OCI-LY1 (cell line): ENCODE results near the gene MBNL2.

Source experiments
- H2AFZ ChIP-seq: fragments of 200-600 bp; sonication (generic), shearing (Covaris generic); 2 replicates; pipeline ENCODE4 v1.6.0; 2014; ENCODE audit warnings: antibody characterized with exemption, mild to moderate bottlenecking, low read length
- H3F3A ChIP-seq: fragments of 200-600 bp; sonication (generic), shearing (Covaris generic); 2 replicates; pipeline ENCODE4 v1.6.0; 2014; ENCODE audit warnings: mild to moderate bottlenecking, antibody characterized with exemption, low read length, moderate library complexity; ENCODE audit not compliant: insufficient read depth
- H3K27ac ChIP-seq: fragments of 200-600 bp; sonication (generic); 2 replicates; pipeline ENCODE4 v1.5.1; 2014; ENCODE audit warnings: low read length, mixed run types, mild to moderate bottlenecking, low read depth; ENCODE audit not compliant: poor library complexity, severe bottlenecking
- H3K27me3 ChIP-seq: fragments of 200-600 bp; sonication (generic); 2 replicates; pipeline ENCODE4 v1.6.0; 2014; ENCODE audit warnings: antibody characterized with exemption, mild to moderate bottlenecking, low read length, moderate library complexity; ENCODE audit not compliant: insufficient read depth
- H3K36me3 ChIP-seq: fragments of 200-600 bp; sonication (generic); 2 replicates; pipeline ENCODE4 v1.6.1; 2014; ENCODE audit warnings: mild to moderate bottlenecking, antibody characterized with exemption, low read length, moderate library complexity, mixed read lengths; ENCODE audit not compliant: insufficient read depth
- H3K4me1 ChIP-seq: fragments of 200-600 bp; sonication (generic); 2 replicates; pipeline ENCODE4 v1.5.1; 2014; ENCODE audit warnings: mild to moderate bottlenecking, low read length, moderate library complexity; ENCODE audit not compliant: insufficient read depth, severe bottlenecking
- H3K4me2 ChIP-seq: fragments of 200-600 bp; sonication (generic), shearing (Covaris generic); 2 replicates; pipeline ENCODE4 v1.6.1; 2014; ENCODE audit warnings: low read length
- H3K4me3 ChIP-seq: fragments of 200-600 bp; sonication (generic); 2 replicates; pipeline ENCODE4 v1.5.1; 2014; ENCODE audit warnings: low read length, low read depth, mild to moderate bottlenecking, mixed read lengths; ENCODE audit not compliant: poor library complexity, severe bottlenecking
- H3K79me2 ChIP-seq: fragments of 200-600 bp; shearing (Covaris generic); 2 replicates; pipeline ENCODE4 v1.6.1; 2016; ENCODE audit warnings: mixed run types, low read length, mixed read lengths; ENCODE audit not compliant: insufficient read depth
- H3K9ac ChIP-seq: fragments of 200-600 bp; sonication (generic), shearing (Covaris generic); 2 replicates; pipeline ENCODE4 v1.6.1; 2014; ENCODE audit warnings: mild to moderate bottlenecking, low read length, mixed read lengths
- H3K9me2 ChIP-seq: fragments of 200-600 bp; sonication (generic), shearing (Covaris generic); 2 replicates; pipeline ENCODE4 v1.6.1; 2014; ENCODE audit warnings: low read depth, mild to moderate bottlenecking, low read length, mixed read lengths
- H3K9me3 ChIP-seq: fragments of 200-600 bp; shearing (Covaris generic); 2 replicates; pipeline ENCODE4 v1.6.1; 2014; ENCODE audit warnings: low read length, mixed read lengths
- H4K20me1 ChIP-seq: fragments of 200-600 bp; sonication (generic), shearing (Covaris generic); 2 replicates; pipeline ENCODE4 v1.6.0; 2016; ENCODE audit warnings: mild to moderate bottlenecking, low read length; ENCODE audit not compliant: insufficient read depth
- EZH2 ChIP-seq: fragments of 200-600 bp; sonication (generic), shearing (Covaris generic); IDR thresholded peaks from 2 replicates; pipeline ENCODE4 v1.8.0; 2017; ENCODE audit warnings: borderline replicate concordance, mixed run types, mild to moderate bottlenecking, antibody characterized with exemption, low read length, moderate library complexity, mixed read lengths
- TF ChIP-seq, protein P1 (sequence below): fragments of 200-600 bp; sonication (generic), shearing (Covaris generic); IDR thresholded peaks from 2 replicates; pipeline ENCODE4 v1.5.1; 2017; ENCODE audit warnings: mild to moderate bottlenecking, antibody characterized with exemption, low read length, moderate library complexity, mixed read lengths

MBNL2 gene

DNA sequence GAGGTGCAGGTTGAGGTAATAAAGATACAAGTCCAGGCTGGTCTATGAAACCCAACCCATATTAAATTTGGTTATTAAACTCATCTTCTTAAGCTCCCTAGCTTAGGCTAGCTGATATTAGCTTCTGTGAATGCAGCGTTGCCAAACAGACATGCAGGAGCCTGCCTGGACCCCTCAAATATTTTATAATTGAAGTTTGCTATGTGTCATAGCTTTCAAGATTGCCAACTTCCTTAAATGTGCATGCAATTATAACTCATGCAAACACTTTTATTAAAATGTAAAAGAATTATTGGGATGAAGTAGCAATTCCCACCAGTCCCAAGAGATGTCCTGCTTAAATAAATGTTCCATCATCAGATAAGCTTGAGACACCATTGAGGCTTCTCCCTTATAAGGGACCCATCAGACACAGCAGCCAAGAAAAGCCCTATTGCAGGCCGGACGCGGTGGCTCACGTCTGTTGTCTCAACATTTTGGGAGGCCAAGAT, 51.3 kb downstream of the MBNL2 start:
- no peak overlapping the region for H3K27ac ChIP-seq
- no peak overlapping the region for H3K4me3 ChIP-seq
- H3K4me2 ChIP-seq = no peak overlapping the region
- no peaks in the 10 kb centered on the region for H3K79me2 ChIP-seq
- H4K20me1 ChIP-seq = no peaks in the 10 kb centered on the region
- peaks cover 7% of the 10 kb centered on the region for H3K4me1 ChIP-seq
- H2AFZ ChIP-seq = no peak overlapping the region
- H3K9ac ChIP-seq = no peak overlapping the region
- no peaks in the 10 kb centered on the region for H3K9me2 ChIP-seq
- TF ChIP-seq, protein P1, sequence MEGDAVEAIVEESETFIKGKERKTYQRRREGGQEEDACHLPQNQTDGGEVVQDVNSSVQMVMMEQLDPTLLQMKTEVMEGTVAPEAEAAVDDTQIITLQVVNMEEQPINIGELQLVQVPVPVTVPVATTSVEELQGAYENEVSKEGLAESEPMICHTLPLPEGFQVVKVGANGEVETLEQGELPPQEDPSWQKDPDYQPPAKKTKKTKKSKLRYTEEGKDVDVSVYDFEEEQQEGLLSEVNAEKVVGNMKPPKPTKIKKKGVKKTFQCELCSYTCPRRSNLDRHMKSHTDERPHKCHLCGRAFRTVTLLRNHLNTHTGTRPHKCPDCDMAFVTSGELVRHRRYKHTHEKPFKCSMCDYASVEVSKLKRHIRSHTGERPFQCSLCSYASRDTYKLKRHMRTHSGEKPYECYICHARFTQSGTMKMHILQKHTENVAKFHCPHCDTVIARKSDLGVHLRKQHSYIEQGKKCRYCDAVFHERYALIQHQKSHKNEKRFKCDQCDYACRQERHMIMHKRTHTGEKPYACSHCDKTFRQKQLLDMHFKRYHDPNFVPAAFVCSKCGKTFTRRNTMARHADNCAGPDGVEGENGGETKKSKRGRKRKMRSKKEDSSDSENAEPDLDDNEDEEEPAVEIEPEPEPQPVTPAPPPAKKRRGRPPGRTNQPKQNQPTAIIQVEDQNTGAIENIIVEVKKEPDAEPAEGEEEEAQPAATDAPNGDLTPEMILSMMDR = no peak
- no peak for TF ChIP-seq EZH2
- H3F3A ChIP-seq = no peaks in the 10 kb centered on the region
- peaks cover 23% of the 10 kb centered on the region for H3K36me3 ChIP-seq
- no peaks in the 10 kb centered on the region for H3K9me3 ChIP-seq
- no peaks in the 10 kb centered on the region for H3K27me3 ChIP-seq

DNA sequence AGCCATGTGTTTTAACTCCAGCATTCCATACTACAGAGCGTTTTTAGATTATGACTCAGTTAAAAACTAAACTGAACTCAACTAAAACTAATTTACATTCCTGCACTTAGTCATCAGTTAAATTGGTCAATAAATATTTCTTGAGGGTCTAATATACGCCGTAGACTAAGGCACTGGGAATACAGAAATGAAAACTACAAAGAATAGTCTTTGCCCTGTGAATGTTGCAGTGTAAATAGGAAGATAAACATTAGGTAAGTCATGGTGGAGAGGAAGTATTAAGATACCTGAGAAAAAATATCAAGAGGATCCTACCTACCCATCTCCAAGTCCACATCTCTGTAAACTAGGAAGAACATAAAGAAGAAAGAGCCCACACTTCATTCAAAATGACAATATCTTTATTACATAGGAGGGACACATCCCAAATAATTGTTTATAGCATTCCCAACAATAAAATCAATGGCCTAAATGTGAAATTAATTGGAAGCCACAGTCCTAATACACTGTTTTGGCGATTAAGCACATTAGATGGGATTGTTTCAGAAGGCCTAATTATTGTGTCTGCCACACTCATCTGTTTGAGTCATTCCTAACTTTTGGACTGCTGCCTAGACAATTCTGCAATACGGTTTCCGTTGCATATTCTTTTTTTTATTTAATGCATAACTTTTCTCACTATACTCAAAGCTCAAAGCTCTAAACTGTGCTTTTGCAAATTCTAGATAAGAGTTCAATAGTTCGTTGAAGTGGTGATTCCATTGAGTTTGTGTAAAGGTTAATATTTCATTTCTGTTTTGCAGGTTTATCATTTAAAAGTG, 52.9 kb downstream of the MBNL2 start:
- Histone ChIP-seq H3K79me2 (peaks cover 4% of the 10 kb centered on the region; the same call in 1 of the 2 replicates), H3K4me1 (peaks cover 9% of the 10 kb centered on the region), H3K27ac (no peak overlapping the region), H3K9ac (no peak overlapping the region), H3K36me3 (peaks cover 23% of the 10 kb centered on the region), H4K20me1 (no peaks in the 10 kb centered on the region), H3K4me3 (no peak overlapping the region), H3K4me2 (no peak overlapping the region), H3F3A (no peaks in the 10 kb centered on the region), H3K27me3 (no peaks in the 10 kb centered on the region), H3K9me2 (no peaks in the 10 kb centered on the region), H3K9me3 (no peaks in the 10 kb centered on the region), H2AFZ (no peak overlapping the region)
- TF ChIP-seq, protein P1 = no peak
- TF ChIP-seq EZH2 = no peak

DNA sequence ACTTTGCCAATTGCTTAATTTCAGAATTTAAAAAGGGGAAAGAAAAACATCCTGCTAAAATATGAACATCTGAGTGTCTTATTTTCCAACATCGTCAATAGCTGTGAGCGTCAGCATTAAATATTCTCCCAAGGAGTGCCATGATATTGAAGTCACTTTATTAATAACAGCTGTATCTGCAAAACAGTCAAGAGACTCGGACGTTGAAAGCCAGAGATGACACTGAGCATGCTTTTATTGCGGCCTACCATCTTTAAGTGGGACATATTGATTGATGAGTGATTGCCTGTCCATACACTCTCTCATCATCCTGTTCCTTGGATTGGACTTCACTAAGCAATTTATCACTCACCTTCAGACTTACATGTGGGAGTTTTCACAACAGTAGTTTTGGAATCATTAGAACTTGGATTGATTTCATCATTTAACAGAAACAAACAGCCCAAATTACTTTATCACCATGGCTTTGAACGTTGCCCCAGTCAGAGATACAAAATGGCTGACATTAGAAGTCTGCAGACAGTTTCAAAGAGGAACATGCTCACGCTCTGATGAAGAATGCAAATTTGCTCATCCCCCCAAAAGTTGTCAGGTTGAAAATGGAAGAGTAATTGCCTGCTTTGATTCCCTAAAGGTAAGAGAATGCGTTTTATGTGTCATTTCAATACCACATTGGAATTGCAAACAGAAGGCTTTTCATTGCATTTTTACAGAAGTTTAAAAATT, 53.8 kb downstream of the MBNL2 start:
- no peaks in the 10 kb centered on the region for H3K9me2 ChIP-seq
- H3K9me3 ChIP-seq = no peaks in the 10 kb centered on the region
- no peak overlapping the region for H2AFZ ChIP-seq
- no peak overlapping the region for H3K27ac ChIP-seq
- TF ChIP-seq EZH2 = no peak
- TF ChIP-seq, protein P1 = no peak
- H3F3A ChIP-seq = no peaks in the 10 kb centered on the region
- peaks cover 17% of the 10 kb centered on the region for H3K4me1 ChIP-seq
- H3K4me3 ChIP-seq = no peak overlapping the region
- no peaks in the 10 kb centered on the region for H4K20me1 ChIP-seq
- H3K9ac ChIP-seq = no peak overlapping the region
- H3K4me2 ChIP-seq = no peak overlapping the region
- H3K27me3 ChIP-seq = no peaks in the 10 kb centered on the region
- peaks cover 23% of the 10 kb centered on the region for H3K36me3 ChIP-seq
- H3K79me2 ChIP-seq = peaks cover 6% of the 10 kb centered on the region; the same call in 1 of the 2 replicates
